T follicular helper cell (primary cell): ENCODE results near the gene GIMAP8.
A peak's percentile ranks its signal among the peaks of the same experiment; 100 is the strongest.
"Not testable (repeated sequence)": the region's sequence is repeated elsewhere in the genome, so short reads cannot be mapped to it uniquely, and the experiment has no call there.

Experiments used
- DNase-seq: peaks from one replicate; pipeline ENCODE4 v3.0.0-alpha.2; 2020; ENCODE audit warnings: low read depth

GIMAP8 gene

DNA sequence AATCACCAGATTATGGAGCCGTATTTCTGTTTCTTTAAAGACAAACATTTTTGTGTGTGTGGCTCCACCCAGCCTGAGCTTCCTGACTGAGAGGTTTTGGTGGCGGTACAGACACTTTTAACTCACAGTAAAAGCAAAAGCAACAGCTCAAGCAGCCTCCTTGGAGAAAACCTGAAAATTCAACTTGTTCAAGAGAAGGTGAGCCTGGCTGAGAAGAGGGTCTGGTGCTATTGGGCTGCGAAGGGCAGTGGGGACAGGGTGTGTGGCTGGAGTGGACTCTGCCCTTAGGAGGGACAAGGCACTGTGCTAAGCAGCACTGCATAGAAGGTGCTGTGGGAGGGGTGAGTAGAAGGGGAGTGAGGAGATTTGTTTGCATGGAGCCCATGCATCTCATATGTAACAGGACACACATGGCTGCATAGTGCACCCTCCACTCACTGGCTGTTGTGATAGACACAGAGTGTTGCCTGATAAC is 64.4 kb downstream of the GIMAP8 start, which contains the start of gene GIMAP7:
TSS of gene GIMAP7 (plus strand) at position 125 of the 475 bp plus-strand sequence. CDS start 5,103 bp downstream, outside the sequence.
- peak; percentile 42 for DNase-seq

DNA sequence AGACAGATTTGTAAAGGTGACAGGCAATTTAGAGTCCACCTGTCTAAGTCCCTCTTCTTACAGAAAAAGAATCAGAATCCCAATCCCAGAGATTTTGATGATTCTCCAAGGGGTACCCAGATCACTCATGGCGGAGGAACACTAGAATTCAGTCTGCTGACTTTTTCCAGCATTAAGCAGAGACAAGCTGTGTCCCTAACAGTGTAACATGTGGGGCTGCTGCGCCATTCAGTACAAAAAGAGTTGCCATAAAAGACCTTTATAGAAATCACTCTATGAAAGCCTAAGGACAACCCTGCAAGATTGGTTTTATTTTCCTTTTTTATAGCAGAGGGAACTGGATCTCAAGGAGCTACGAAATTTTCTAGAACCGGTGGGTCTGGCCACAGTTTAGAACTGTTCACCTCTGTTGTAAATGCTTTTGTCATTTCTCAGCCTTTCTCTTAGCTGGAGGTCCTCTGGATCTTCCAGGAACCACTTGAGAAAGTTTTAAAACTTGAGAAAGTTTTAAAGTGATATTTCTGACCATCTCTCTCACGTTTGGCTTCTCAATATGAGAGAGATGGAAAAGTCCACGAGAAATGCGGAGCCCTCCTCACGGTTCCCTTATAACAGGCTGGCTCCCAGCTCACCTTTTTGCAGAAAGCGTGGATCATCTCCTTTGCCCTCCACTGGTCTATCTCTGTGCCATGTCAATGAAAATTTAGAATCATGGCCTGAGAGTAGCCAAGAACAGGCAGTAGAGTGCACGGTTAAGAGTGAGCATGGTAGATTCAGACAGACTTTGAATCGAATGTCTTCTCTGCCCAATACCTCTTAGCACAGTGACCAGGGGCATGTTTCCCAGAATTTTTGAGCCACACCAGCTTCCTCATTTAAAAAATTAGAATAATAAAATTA is 65.1 kb downstream of the GIMAP8 start:
- no peak for DNase-seq

DNA sequence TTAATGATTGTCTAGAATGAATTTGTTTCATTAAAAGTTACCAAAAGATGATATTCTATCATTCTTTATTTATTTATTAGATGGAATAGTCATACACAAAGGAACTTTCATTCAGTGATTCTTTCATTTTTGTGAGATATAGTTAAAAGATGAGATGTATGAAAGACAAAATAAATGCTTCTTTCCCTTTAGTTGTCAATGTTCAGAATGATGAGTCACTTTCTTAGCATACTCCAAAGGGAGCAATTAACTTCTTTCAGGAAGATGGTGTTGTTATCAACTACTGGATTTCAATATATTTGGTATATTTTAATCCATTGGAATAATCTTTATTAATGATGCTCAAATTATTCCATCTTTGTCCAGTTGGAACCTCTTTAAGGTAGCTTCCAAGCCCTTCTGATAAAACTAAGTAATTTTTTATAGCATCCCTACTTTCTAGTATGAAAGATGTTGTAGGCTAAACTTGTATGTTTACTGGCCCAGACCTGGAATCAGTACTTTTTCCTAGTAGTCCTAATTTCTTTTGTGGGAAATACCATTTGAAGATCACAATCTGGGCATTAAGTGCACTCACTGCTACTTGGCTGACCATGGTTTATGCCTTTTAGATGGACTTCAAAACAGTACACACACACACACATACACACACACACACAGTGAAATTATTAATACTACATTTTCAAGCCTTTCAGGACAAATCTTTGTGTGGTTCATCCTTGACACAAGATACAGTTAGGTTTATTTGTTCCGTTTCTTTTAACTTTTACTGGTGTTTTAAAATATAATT is 66.7 kb downstream of the GIMAP8 start:
- no peak for DNase-seq

DNA sequence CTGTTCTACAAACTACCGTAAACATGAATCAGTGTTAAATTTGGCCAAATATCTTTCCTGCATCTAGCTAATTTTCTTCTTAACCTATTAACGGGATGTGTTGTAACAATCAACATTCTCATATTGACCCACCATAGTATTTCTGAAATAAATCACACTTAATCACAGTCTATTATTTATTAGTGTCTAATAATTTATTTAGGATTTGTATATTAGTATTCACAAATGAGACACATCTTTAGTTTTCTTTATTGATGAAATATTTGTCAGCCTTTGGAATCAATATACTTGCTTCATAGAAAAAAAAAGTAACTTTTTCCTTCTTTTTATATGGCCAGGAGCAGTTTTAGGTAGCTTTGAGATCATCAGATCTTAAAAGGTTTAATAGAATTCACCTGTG is 68.9 kb downstream of the GIMAP8 start:
- no peak for DNase-seq

DNA sequence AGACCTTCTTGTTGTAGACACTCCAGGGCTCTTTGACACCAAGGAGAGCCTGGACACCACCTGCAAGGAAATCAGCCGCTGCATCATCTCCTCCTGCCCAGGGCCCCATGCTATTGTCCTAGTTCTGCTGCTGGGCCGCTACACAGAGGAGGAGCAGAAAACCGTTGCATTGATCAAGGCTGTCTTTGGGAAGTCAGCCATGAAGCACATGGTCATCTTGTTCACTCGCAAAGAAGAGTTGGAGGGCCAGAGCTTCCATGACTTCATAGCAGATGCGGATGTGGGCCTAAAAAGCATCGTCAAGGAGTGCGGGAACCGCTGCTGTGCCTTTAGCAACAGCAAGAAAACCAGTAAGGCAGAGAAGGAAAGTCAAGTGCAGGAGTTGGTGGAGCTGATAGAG is 69.7 kb downstream of the GIMAP8 start:
- no peak for DNase-seq

DNA sequence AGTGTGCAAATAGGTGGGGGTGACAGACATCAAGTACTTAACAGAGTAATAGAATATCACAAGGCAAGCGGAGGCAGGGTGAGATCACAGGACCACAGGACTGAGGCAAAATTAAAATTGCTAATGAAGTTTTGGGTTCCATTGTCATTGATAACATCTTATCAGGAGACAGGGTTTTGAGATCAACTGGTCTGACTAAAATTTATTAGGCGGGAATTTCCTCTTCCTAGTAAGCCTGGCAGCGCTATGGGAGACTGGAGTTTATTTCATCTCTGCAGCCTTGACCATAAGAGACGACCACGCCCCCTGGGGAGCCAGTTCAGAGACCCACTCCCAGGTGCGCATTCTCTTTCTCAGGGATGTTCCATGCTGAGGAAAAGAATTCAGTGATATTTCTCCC is 72.5 kb downstream of the GIMAP8 start:
- DNase-seq, result not testable (repeated sequence)

DNA sequence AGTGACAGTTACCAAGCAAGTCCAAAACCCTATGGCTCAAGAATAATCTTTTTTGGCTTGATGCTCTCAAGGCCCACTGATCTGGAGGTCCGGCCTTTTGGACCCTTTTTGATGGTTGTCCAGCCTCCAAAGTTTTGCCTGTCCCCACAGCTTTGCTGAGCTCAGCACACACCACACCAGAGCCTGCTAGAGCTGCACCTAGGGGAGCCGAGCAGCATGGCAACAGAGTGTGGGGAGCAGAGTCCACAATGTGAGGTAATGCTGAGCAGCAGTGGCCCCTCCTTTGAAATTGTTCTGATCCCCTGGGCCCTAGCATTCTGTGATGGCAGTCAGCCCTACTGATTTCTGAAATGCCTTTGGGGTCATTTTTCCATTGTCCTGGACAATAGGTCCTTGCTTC is 73.6 kb downstream of the GIMAP8 start:
- no peak for DNase-seq
